H9 (cell line): Measurements from ENCODE around the gene EFHD1. TPM values are rescaled to one million over a fixed set of nuclear protein-coding genes. Genes with fewer than 3 reads are reported as not detected.

Experiments
- DNase-seq: peaks from one replicate; pipeline ENCODE4 v3.0.0-alpha.2; 2017
- H2AFZ ChIP-seq: one replicate; pipeline ENCODE4 v1.6.1; 2013; ENCODE audit warnings: mild to moderate bottlenecking, low read length, control low read depth, moderate library complexity
- H2AK5ac ChIP-seq: 2 replicates; pipeline ENCODE4 v1.6.1; 2013; ENCODE audit warnings: low read length, control low read depth, mixed read lengths; ENCODE audit not compliant: insufficient read length
- H2BK120ac ChIP-seq: one replicate; pipeline ENCODE4 v1.6.1; 2013; ENCODE audit warnings: low read depth, mild to moderate bottlenecking, low read length, control low read depth, inconsistent platforms; ENCODE audit not compliant: poor library complexity, severe bottlenecking
- H2BK12ac ChIP-seq: 2 replicates; pipeline ENCODE4 v1.6.1; 2013; ENCODE audit warnings: low read length, control low read depth, mixed read lengths, low read depth; ENCODE audit not compliant: insufficient read length
- H2BK15ac ChIP-seq: 2 replicates; pipeline ENCODE4 v1.6.1; 2013; ENCODE audit warnings: low read depth, low read length, control low read depth
- H2BK20ac ChIP-seq: one replicate; pipeline ENCODE4 v1.6.1; 2013; ENCODE audit warnings: low read depth, mild to moderate bottlenecking, low read length, control low read depth, inconsistent platforms; ENCODE audit not compliant: poor library complexity, severe bottlenecking
- H2BK5ac ChIP-seq: 2 replicates; pipeline ENCODE4 v1.6.1; 2013; ENCODE audit warnings: low read length, control low read depth, mixed read lengths; ENCODE audit not compliant: insufficient read length
- H3K14ac ChIP-seq: 2 replicates; pipeline ENCODE4 v1.6.1; 2013; ENCODE audit warnings: low read length, control low read depth; ENCODE audit not compliant: insufficient read depth
- H3K18ac ChIP-seq: 2 replicates; pipeline ENCODE4 v1.6.1; 2013; ENCODE audit warnings: low read depth, mild to moderate bottlenecking, mixed read lengths, low read length, control low read depth; ENCODE audit not compliant: insufficient read length
- H3K23ac ChIP-seq: 2 replicates; pipeline ENCODE4 v1.6.1; 2013; ENCODE audit warnings: low read length, control low read depth, mixed read lengths, low read depth; ENCODE audit not compliant: insufficient read length
- H3K23me2 ChIP-seq: 2 replicates; pipeline ENCODE4 v1.6.1; 2013; ENCODE audit warnings: low read depth, mild to moderate bottlenecking, mixed read lengths, low read length, control low read depth; ENCODE audit not compliant: insufficient read length, poor library complexity, severe bottlenecking
- H3K27ac ChIP-seq: 2 replicates; pipeline ENCODE4 v1.5.1; 2013; ENCODE audit warnings: low read length, control low read depth, mixed read lengths, low read depth; ENCODE audit not compliant: insufficient read length
- H3K27me3 ChIP-seq: 2 replicates; pipeline ENCODE4 v1.6.1; 2013; ENCODE audit warnings: low read length, control low read depth, inconsistent platforms; ENCODE audit not compliant: insufficient read depth
- H3K4ac ChIP-seq: 2 replicates; pipeline ENCODE4 v1.6.1; 2013; ENCODE audit warnings: low read depth, mild to moderate bottlenecking, control low read depth, inconsistent platforms, low read length, moderate library complexity
- H3K4me1 ChIP-seq: 2 replicates; pipeline ENCODE4 v1.6.1; 2013; ENCODE audit warnings: low read length, control low read depth, inconsistent platforms; ENCODE audit not compliant: insufficient read depth
- H3K4me2 ChIP-seq: 2 replicates; pipeline ENCODE4 v1.6.1; 2013; ENCODE audit warnings: low read length, control low read depth, mixed read lengths; ENCODE audit not compliant: insufficient read length, insufficient read depth
- H3K56ac ChIP-seq: 2 replicates; pipeline ENCODE4 v1.6.1; 2013; ENCODE audit warnings: low read depth, mild to moderate bottlenecking, mixed read lengths, low read length, control low read depth; ENCODE audit not compliant: insufficient read length
- H3K79me1 ChIP-seq: 2 replicates; pipeline ENCODE4 v1.6.1; 2013; ENCODE audit warnings: low read depth, mild to moderate bottlenecking, moderate library complexity, low read length, control low read depth, inconsistent platforms; ENCODE audit not compliant: insufficient read depth, poor library complexity, severe bottlenecking
- H3K79me2 ChIP-seq: 2 replicates; pipeline ENCODE4 v1.6.1; 2013; ENCODE audit warnings: low read length, control low read depth, inconsistent platforms; ENCODE audit not compliant: insufficient read depth
- H3K9ac ChIP-seq: 2 replicates; pipeline ENCODE4 v1.6.1; 2013; ENCODE audit warnings: low read length, control low read depth, mixed read lengths; ENCODE audit not compliant: insufficient read length; ENCODE audit errors: extremely low read depth
- H3K9me3 ChIP-seq: one replicate; pipeline ENCODE4 v1.6.1; 2013; ENCODE audit warnings: low read depth, low read length, inconsistent platforms; ENCODE audit not compliant: control insufficient read depth
- H3T11ph ChIP-seq: one replicate; pipeline ENCODE4 v1.6.1; 2013; ENCODE audit warnings: mild to moderate bottlenecking, low read length, control low read depth, inconsistent platforms
- H4K20me1 ChIP-seq: one replicate; pipeline ENCODE4 v1.6.1; 2013; ENCODE audit not compliant: control insufficient read depth, insufficient read length, insufficient read depth
- H4K5ac ChIP-seq: 2 replicates; pipeline ENCODE4 v1.6.1; 2013; ENCODE audit warnings: low read depth, mild to moderate bottlenecking, mixed read lengths, low read length, control low read depth; ENCODE audit not compliant: insufficient read length
- H4K8ac ChIP-seq: replicated peaks from 2 replicates; pipeline ENCODE4 v1.6.1; 2013; ENCODE audit warnings: low read length, control low read depth, mixed read lengths, low read depth; ENCODE audit not compliant: insufficient read length
- H4K91ac ChIP-seq: 2 replicates; pipeline ENCODE4 v1.6.1; 2013; ENCODE audit warnings: low read depth, mild to moderate bottlenecking, moderate library complexity, mixed read lengths, low read length, control low read depth; ENCODE audit not compliant: insufficient read length
- H3K27ac Mint-ChIP-seq, 3 experiments: 2 replicates in 2 of 3; 3 replicates in 1 of 3; pipeline ENCODE4 v1.8.0; 2020 to 2021; ENCODE audit warnings: mixed read lengths in 3 of 3, mild to moderate bottlenecking in 1 of 3, moderate library complexity in 1 of 3
- H3K27me3 Mint-ChIP-seq: 2 replicates; pipeline ENCODE4 v1.8.0; 2021; ENCODE audit warnings: low read depth, mild to moderate bottlenecking, moderate library complexity, mixed read lengths
- H3K36me3 Mint-ChIP-seq, 3 experiments: 2 replicates in 2 of 3; 3 replicates in 1 of 3; pipeline ENCODE4 v1.8.0; 2020 to 2021; ENCODE audit warnings: low read depth in 3 of 3, mixed read lengths in 3 of 3; ENCODE audit not compliant: insufficient read depth in 1 of 3
- H3K4me1 Mint-ChIP-seq, 2 experiments: 2 replicates each; pipeline ENCODE4 v1.8.0; 2020; ENCODE audit warnings: mixed read lengths in 2 of 2
- H3K4me3 Mint-ChIP-seq, 2 experiments: 2 replicates in 1 of 2; 3 replicates in 1 of 2; pipeline ENCODE4 v1.8.0; 2020 to 2021; ENCODE audit warnings: mild to moderate bottlenecking in 2 of 2, mixed read lengths in 2 of 2, moderate library complexity in 1 of 2
- H3K9me3 Mint-ChIP-seq, 2 experiments: 2 replicates in 1 of 2; 3 replicates in 1 of 2; pipeline ENCODE4 v1.8.0; 2020; ENCODE audit warnings: mild to moderate bottlenecking in 2 of 2, mixed read lengths in 2 of 2, moderate library complexity in 1 of 2
- CTCF ChIP-seq: fragments of 200-600 bp; sonication (generic); conservative IDR thresholded peaks from 3 replicates; pipeline ENCODE4 v1.8.0; 2021; ENCODE audit warnings: antibody characterized with exemption, mild to moderate bottlenecking
- WGBS: extraction: QIAGEN DNeasy Blood & Tissue Kit; methylation state at CpG from one replicate; pipeline ENCODE4 v1.1.7; 2013; ENCODE audit warnings: missing lambda C conversion rate, low lambda C conversion rate, mixed read lengths; ENCODE audit not compliant: insufficient read length; ENCODE audit errors: extremely low coverage; 5-methylcytosine and 5-hydroxymethylcytosine counted together
- total RNA-seq: library from RNA; stranded (reverse); gene quantifications from 2 replicates; pipeline ENCODE4 v1.2.1, GENCODE V29; 2021

Gene EFHD1
- total RNA-seq, 1 experiment from 2014 or later = 2.8 TPM

- no peak for TF ChIP-seq CTCF
- Histone ChIP-seq H3K79me1 (no peaks in the 10 kb centered on the region), H3K27ac (no peak overlapping the region), H3K9me3 (no peaks in the 10 kb centered on the region), H3K4me1 (no peaks in the 10 kb centered on the region), H2BK12ac (no peak overlapping the region), H2BK5ac (no peak overlapping the region), H3K9ac (no peak overlapping the region), H3K56ac (no peak overlapping the region), H3K4me2 (no peak overlapping the region), H4K8ac (no peak overlapping the region), H2BK15ac (no peak overlapping the region), H3K18ac (no peak overlapping the region), H3K79me2 (no peaks in the 10 kb centered on the region), H2AFZ (no peak overlapping the region), H3K23me2 (peaks cover 4% of the 10 kb centered on the region), H3T11ph (no peak overlapping the region), H2AK5ac (no peak overlapping the region), H4K91ac (no peak overlapping the region), H4K20me1 (no peaks in the 10 kb centered on the region), H2BK120ac (no peak overlapping the region), H2BK20ac (no peak overlapping the region), H3K14ac (no peak overlapping the region), H3K4ac (no peak overlapping the region), H4K5ac (no peak overlapping the region), H3K27me3 (peaks cover 10% of the 10 kb centered on the region; the same call in 1 of the 2 replicates), H3K23ac (no peak overlapping the region)
- Mint-ChIP-seq H3K36me3 (no peaks in the 10 kb centered on the region), H3K4me3 (no peak overlapping the region), H3K27me3 (peaks cover 54% of the 10 kb centered on the region), H3K4me1 (peaks cover 0 to 11% of the 10 kb centered on the region in 2 experiments), H3K27ac (peak overlapping the region in 1 of 3 experiments; percentile 48; a peak in 2 of 7 replicates), H3K9me3 (no peaks in the 10 kb centered on the region)
- WGBS = no CpG with 5 or more reads among the region's 2 CpGs
- no peak for DNase-seq
Measured at GRCh38 chr2:232629129-232629475, 4.3 kb upstream of the EFHD1 start.
